Mucosa of descending colon (tissue), 3 donors: ENCODE data around the gene TADA2B. TPM values are rescaled to one million over a fixed set of nuclear protein-coding genes. Genes with fewer than 3 reads are reported as not detected.

Experiments
- ATAC-seq: fragments of 200-7000 bp; cut with Tn5 transposase; one replicate; pipeline ENCODE4 v1.9.1; 2020; ENCODE audit warnings: mild to moderate bottlenecking, moderate library complexity
- DNase-seq, 3 donors: peaks; one replicate each; pipeline ENCODE4 v3.0.0-alpha.2; 2020
- H3K36me3 ChIP-seq: fragments of 200-600 bp; one replicate; pipeline ENCODE4 v1.8.0; 2021; ENCODE audit warnings: low read depth, mild to moderate bottlenecking
- H3K4me1 ChIP-seq: fragments of 200-600 bp; one replicate; pipeline ENCODE4 v1.8.0; 2021; ENCODE audit warnings: low read depth, mild to moderate bottlenecking
- H3K4me3 ChIP-seq: fragments of 200-600 bp; one replicate; pipeline ENCODE4 v1.8.0; 2021; ENCODE audit warnings: mild to moderate bottlenecking
- H3K9me3 ChIP-seq: fragments of 200-600 bp; one replicate; pipeline ENCODE4 v1.8.0; 2021; ENCODE audit warnings: mild to moderate bottlenecking
- CTCF ChIP-seq: fragments of 200-600 bp; IDR thresholded peaks from one replicate; pipeline ENCODE4 v1.8.0; 2022; ENCODE audit warnings: antibody characterized with exemption, mild to moderate bottlenecking
- intact Hi-C, 2 donors: fragments of 100-400 bp; cut with DNase I in 1 of 2; cut with micrococcal nuclease in 1 of 2; formaldehyde crosslinking; loops; one replicate each; pipeline versions ENCODE4 v1.11.0 to v1.11.1; 2022; cut with DNase I, micrococcal nuclease
- total RNA-seq, 3 donors: library from RNA; stranded (reverse); fragmentation: NEBNext Ultra II Directional in 2 of 3; extraction: Animal tissue kit (Norgen Biotek cat#: 25700) in 2 of 3; gene quantifications; one replicate each; pipeline versions ENCODE4 v1.2.1 to v1.2.4, GENCODE V29; 2021 to 2023
- donor health status: DM: no; HTN: no; CAD: no; lungs with moderate emphysema.
- donor health status: DM: no; HTN: no; CAD: no.
- donor health status: DM: no; HTN: yes; CAD: no.

TADA2B gene
- total RNA-seq, 3 donors from 2014 or later: 22.2 to 32.7 (median 27.6) TPM

GRCh38 chr4:7031558-7032449 is 11.4 kb upstream of the TADA2B start:
- H3K36me3 ChIP-seq: no peaks in the 10 kb centered on the region
- DNase-seq: no peak
- TF ChIP-seq CTCF: no peak
- H3K4me1 ChIP-seq: no peaks in the 10 kb centered on the region
- H3K9me3 ChIP-seq: no peaks in the 10 kb centered on the region
- intact Hi-C loops: no loop called here
- no peak overlapping the region for H3K4me3 ChIP-seq
- ATAC-seq: no peak

DNA sequence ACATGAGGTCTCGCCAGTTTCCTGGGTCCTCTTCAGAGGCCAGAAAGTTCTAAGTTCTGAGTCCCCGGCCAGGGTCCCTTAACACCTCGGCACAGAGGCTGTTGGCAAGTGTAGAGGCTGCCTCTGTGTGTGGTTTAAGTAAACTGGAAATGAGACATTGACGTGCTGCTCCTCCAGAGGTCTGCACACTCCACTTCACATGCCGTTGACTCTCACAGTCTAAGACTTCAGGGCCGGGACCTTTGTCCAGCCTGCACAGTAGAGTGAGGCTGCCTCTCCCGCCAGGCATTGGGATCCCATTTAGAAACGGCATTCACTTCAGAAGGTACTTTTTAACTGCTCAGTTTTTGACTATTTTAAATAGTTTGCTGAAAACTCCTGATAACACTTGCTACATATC is 10.6 kb upstream of the TADA2B start:
- Histone ChIP-seq H3K9me3 (no peaks in the 10 kb centered on the region), H3K4me3 (no peak overlapping the region), H3K36me3 (no peaks in the 10 kb centered on the region), H3K4me1 (no peaks in the 10 kb centered on the region)
- no peak for TF ChIP-seq CTCF
- DNase-seq (no peak), ATAC-seq (no peak)
- intact Hi-C loops: no loop called here

DNA sequence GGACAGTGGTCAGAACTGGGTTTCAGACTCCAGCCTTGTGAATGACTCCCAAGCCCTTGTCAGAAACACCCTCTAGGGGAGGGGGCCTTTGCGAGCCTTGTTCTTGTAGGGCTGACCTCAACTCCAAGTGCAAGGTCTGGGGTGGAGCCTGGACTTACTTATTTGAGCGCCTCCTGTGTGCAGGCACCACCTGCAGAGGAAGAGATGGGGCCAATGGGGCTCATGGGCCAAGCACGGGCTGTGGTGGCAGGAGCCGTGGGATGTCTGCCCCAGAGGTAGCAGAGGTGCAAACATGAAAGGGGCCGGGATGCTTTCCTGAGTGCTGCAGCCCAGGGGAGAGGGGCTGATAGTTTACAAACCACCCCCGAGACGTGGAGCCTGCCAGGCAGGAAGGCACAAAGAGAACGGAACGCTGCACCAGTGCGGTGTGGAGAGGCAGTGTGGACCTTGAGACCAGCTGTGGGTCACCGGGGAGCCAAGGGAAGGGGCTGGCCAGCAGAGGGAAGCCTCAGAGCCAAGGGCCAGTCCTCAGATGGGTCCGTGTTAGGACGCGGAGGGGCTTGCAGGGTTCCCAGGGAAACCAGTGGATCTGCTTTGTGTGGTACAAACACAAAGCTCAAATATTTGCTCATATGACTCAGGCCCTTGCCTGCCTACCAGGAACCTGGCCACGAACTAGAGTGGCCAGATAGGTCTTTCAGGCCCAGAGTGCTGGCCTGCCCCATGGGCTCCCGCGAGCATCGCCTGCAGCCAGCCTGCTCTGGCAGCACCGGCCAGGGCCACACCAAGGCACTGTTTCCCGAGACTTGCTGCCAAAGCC is 8.7 kb upstream of the TADA2B start:
- intact Hi-C loops: no loop called here
- Histone ChIP-seq H3K4me1 (no peaks in the 10 kb centered on the region), H3K4me3 (no peak overlapping the region), H3K9me3 (no peaks in the 10 kb centered on the region), H3K36me3 (no peaks in the 10 kb centered on the region)
- DNase-seq (no peak), ATAC-seq (peak; percentile 69)
- TF ChIP-seq CTCF: no peak

DNA sequence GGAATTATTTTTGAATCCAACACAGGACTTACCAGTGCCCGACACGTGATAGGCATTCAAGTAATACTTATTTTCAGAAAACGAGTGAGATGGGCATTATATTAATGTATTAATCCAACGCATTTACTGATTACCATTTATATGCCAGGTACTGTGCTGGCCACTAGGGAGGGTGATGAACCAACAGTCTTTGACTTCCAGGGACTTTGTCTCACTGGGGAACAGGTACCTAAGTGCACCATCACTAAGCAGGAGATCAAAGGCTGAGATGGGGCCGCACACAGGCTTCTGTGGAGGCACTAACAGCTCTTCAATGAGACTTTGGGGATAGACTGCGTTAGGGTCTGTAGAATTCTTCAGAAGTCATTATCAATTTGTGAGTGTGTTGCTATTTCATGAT is 5.7 kb upstream of the TADA2B start:
- ATAC-seq: no peak
- Histone ChIP-seq H3K4me3 (no peak overlapping the region), H3K9me3 (no peaks in the 10 kb centered on the region), H3K36me3 (no peaks in the 10 kb centered on the region), H3K4me1 (peaks cover 13% of the 10 kb centered on the region)
- DNase-seq: no peak
- intact Hi-C loops: no loop called here
- no peak for TF ChIP-seq CTCF

GRCh38 chr4:7040765-7041164 is 2.4 kb upstream of the TADA2B start:
- H3K4me1 ChIP-seq: peaks cover 31% of the 10 kb centered on the region
- intact Hi-C loops: no loop called here
- H3K9me3 ChIP-seq: no peaks in the 10 kb centered on the region
- peaks cover 4% of the 10 kb centered on the region for H3K36me3 ChIP-seq
- no peak for TF ChIP-seq CTCF
- DNase-seq (no peak), ATAC-seq (no peak)
- H3K4me3 ChIP-seq: no peak overlapping the region
